CD14-positive monocyte (primary cell): ENCODE measurements around the gene MCM10. TPM values are rescaled to one million over a fixed set of nuclear protein-coding genes. Genes with fewer than 3 reads are reported as not detected.

Experiments used
- DNase-seq, 3 donors: peaks; one replicate each; pipeline ENCODE4 v3.0.0-alpha.2; 2011 to 2022
- H2AFZ ChIP-seq: 2 replicates; pipeline ENCODE4 v1.6.0; 2012; ENCODE audit warnings: mild to moderate bottlenecking, low read depth, low read length, inconsistent platforms; ENCODE audit not compliant: insufficient read depth, poor library complexity, severe bottlenecking
- H3K27ac ChIP-seq, 2 donors: 1 replicate in 1 of 2; 2 replicates in 1 of 2; pipeline ENCODE4 v1.5.1; 2012 to 2013; ENCODE audit warnings: low read length in 2 of 2, control low read depth in 1 of 2, inconsistent platforms in 1 of 2, low read depth in 1 of 2, mild to moderate bottlenecking in 1 of 2
- H3K27me3 ChIP-seq, 2 donors: one replicate each; pipeline versions ENCODE4 v1.6.0 to v1.6.1; 2011 to 2013; ENCODE audit warnings: low read length in 2 of 2; ENCODE audit not compliant: control insufficient read depth in 2 of 2, insufficient read depth in 2 of 2
- H3K36me3 ChIP-seq, 2 donors: replicated peaks in 1 of 2; 1 replicate in 1 of 2; 2 replicates in 1 of 2; pipeline versions ENCODE4 v1.5.1 to v1.6.1; 2012 to 2013; ENCODE audit warnings: low read length in 2 of 2, control low read depth in 1 of 2, inconsistent platforms in 1 of 2, mild to moderate bottlenecking in 1 of 2; ENCODE audit not compliant: insufficient read depth in 2 of 2, control insufficient read depth in 1 of 2
- H3K4me1 ChIP-seq, 2 donors: 1 replicate in 1 of 2; 2 replicates in 1 of 2; pipeline versions ENCODE4 v1.5.1 to v1.6.1; 2012 to 2013; ENCODE audit warnings: low read length in 2 of 2, control low read depth in 1 of 2, inconsistent platforms in 1 of 2, mild to moderate bottlenecking in 1 of 2, moderate library complexity in 1 of 2; ENCODE audit not compliant: insufficient read depth in 2 of 2, control insufficient read depth in 1 of 2
- H3K4me2 ChIP-seq: replicated peaks from 2 replicates; pipeline ENCODE3; 2012; ENCODE audit warnings: low read length, moderate library complexity, mild to moderate bottlenecking; ENCODE audit not compliant: poor library complexity, severe bottlenecking; ENCODE audit errors: extremely low read depth
- H3K4me3 ChIP-seq, 3 experiments: fragments of 200-600 bp in 1 of 3; sonication (generic) in 1 of 3; replicated peaks in 1 of 3; 1 replicate in 2 of 3; 2 replicates in 1 of 3; pipeline ENCODE4 v1.5.1; 2011 to 2013; ENCODE audit warnings: low read length in 3 of 3, mild to moderate bottlenecking in 3 of 3, control low read depth in 2 of 3, low read depth in 2 of 3, inconsistent platforms in 1 of 3, moderate library complexity in 1 of 3
- H3K79me2 ChIP-seq: 2 replicates; pipeline ENCODE4 v1.6.0; 2012; ENCODE audit warnings: mild to moderate bottlenecking, control low read depth, inconsistent platforms, low read length, moderate library complexity; ENCODE audit not compliant: insufficient read depth
- H3K9ac ChIP-seq: 2 replicates; pipeline ENCODE4 v1.6.0; 2017; ENCODE audit warnings: low read length, mild to moderate bottlenecking; ENCODE audit not compliant: insufficient read depth, poor library complexity, severe bottlenecking
- H3K9me3 ChIP-seq, 2 donors: replicated peaks in 1 of 2; 1 replicate in 1 of 2; 2 replicates in 1 of 2; pipeline versions ENCODE4 v1.5.1 to v1.6.1; 2012 to 2013; ENCODE audit warnings: low read length in 2 of 2, control low read depth in 1 of 2; ENCODE audit not compliant: control insufficient read depth in 1 of 2, insufficient read depth in 1 of 2
- H4K20me1 ChIP-seq: 2 replicates; pipeline ENCODE4 v1.6.0; 2012; ENCODE audit warnings: mild to moderate bottlenecking, low read length, control low read depth, moderate library complexity; ENCODE audit not compliant: insufficient read depth
- H3K27ac Mint-ChIP-seq, 7 donors: one replicate each; pipeline ENCODE4 v1.8.0; 2020; ENCODE audit warnings: mild to moderate bottlenecking in 7 of 7, mixed read lengths in 7 of 7, moderate library complexity in 6 of 7, inconsistent platforms in 2 of 7
- H3K27me3 Mint-ChIP-seq, 3 donors: one replicate each; pipeline ENCODE4 v1.8.0; 2021 to 2022; ENCODE audit warnings: low read depth in 3 of 3, mild to moderate bottlenecking in 3 of 3, mixed read lengths in 3 of 3, moderate library complexity in 3 of 3, inconsistent platforms in 1 of 3
- H3K36me3 Mint-ChIP-seq, 2 donors: one replicate each; pipeline ENCODE4 v1.8.0; 2020; ENCODE audit warnings: mixed read lengths in 2 of 2, inconsistent platforms in 1 of 2, mild to moderate bottlenecking in 1 of 2
- H3K4me1 Mint-ChIP-seq: one replicate; pipeline ENCODE4 v1.8.0; 2020; ENCODE audit warnings: mild to moderate bottlenecking, mixed read lengths
- H3K4me3 Mint-ChIP-seq, 2 donors: one replicate each; pipeline ENCODE4 v1.8.0; 2020; ENCODE audit warnings: mild to moderate bottlenecking in 2 of 2, mixed read lengths in 2 of 2, moderate library complexity in 1 of 2
- H3K9me3 Mint-ChIP-seq, 7 donors: one replicate each; pipeline ENCODE4 v1.8.0; 2020 to 2022; ENCODE audit warnings: mixed read lengths in 7 of 7, mild to moderate bottlenecking in 6 of 7, moderate library complexity in 6 of 7, inconsistent platforms in 2 of 7
- CTCF ChIP-seq: fragments of 200-600 bp; IDR thresholded peaks from one replicate; pipeline ENCODE4 v1.8.0; 2022; ENCODE audit warnings: antibody characterized with exemption, mild to moderate bottlenecking
- WGBS: methylation state at CpG from one replicate; pipeline ENCODE4 v1.1.5; 2013; ENCODE audit warnings: missing lambda C conversion rate; ENCODE audit not compliant: insufficient coverage; 5-methylcytosine and 5-hydroxymethylcytosine counted together
- intact Hi-C, 2 donors: fragments of 100-400 bp; cut with micrococcal nuclease; formaldehyde crosslinking; loops; one replicate each; pipeline versions ENCODE4 v1.15.0 to v1.15.1; 2023
- polyA plus RNA-seq, 3 donors: library from polyadenylated mRNA; depleted of rRNA in 1 of 3; unstranded in 2 of 3; stranded (reverse) in 1 of 3; fragments of 300-500 nt in 2 of 3; fragments of >200 nt in 1 of 3; fragmentation: Illumina TruSeq in 2 of 3; gene quantifications; 1 replicate in 2 of 3; 2 replicates in 1 of 3; pipeline ENCODE4 v1.2.3, GENCODE V29; 2012 to 2021

Gene MCM10
- polyA plus RNA-seq, 3 donors, result not detected

GRCh38 chr10:13191362-13191761, 30.0 kb downstream of the MCM10 start:
- Histone ChIP-seq H2AFZ (no peak overlapping the region), H3K27ac (no peak overlapping the region), H3K36me3 (peaks cover 15 to 62% of the 10 kb centered on the region in 2 donors), H3K4me3 (no peak overlapping the region), H4K20me1 (no peaks in the 10 kb centered on the region), H3K79me2 (no peaks in the 10 kb centered on the region), H3K9ac (no peak overlapping the region), H3K4me1 (no peaks in the 10 kb centered on the region), H3K27me3 (no peaks in the 10 kb centered on the region), H3K9me3 (no peaks in the 10 kb centered on the region), H3K4me2 (no peak overlapping the region)
- DNase-seq, result no peak
- Mint-ChIP-seq H3K27me3 (peaks cover 0 to 2% (median 1%) of the 10 kb centered on the region in 3 donors), H3K9me3 (no peaks in the 10 kb centered on the region), H3K4me1 (no peaks in the 10 kb centered on the region), H3K36me3 (peaks cover 26 to 54% of the 10 kb centered on the region in 2 donors), H3K4me3 (no peak overlapping the region), H3K27ac (no peak overlapping the region)
- intact Hi-C loops, result no loop called here
- TF ChIP-seq CTCF, result no peak
- no CpG with 5 or more reads among the region's 5 CpGs for WGBS

GRCh38 chr10:13193637-13194036, 32.3 kb downstream of the MCM10 start:
- DNase-seq, result no peak
- no peak for TF ChIP-seq CTCF
- peaks cover 0 to 2% (median 1%) of the 10 kb centered on the region in 3 donors for H3K27me3 Mint-ChIP-seq
- H3K27ac ChIP-seq, result no peak overlapping the region
- no peak overlapping the region for H3K4me2 ChIP-seq
- H3K79me2 ChIP-seq, result no peaks in the 10 kb centered on the region
- no peaks in the 10 kb centered on the region for H3K9me3 Mint-ChIP-seq
- no peak overlapping the region for H3K27ac Mint-ChIP-seq
- H3K4me1 ChIP-seq, result no peaks in the 10 kb centered on the region
- intact Hi-C loops, result no loop called here
- 95% methylated on average over 7 of the region's 7 CpGs for WGBS
- no peaks in the 10 kb centered on the region for H4K20me1 ChIP-seq
- H2AFZ ChIP-seq, result no peak overlapping the region
- no peak overlapping the region for H3K9ac ChIP-seq
- H3K27me3 ChIP-seq, result no peaks in the 10 kb centered on the region
- H3K9me3 ChIP-seq, result no peaks in the 10 kb centered on the region
- H3K36me3 Mint-ChIP-seq, result peaks cover 20 to 59% of the 10 kb centered on the region in 2 donors
- H3K36me3 ChIP-seq, result peaks cover 7 to 62% of the 10 kb centered on the region in 2 donors
- H3K4me3 ChIP-seq, result no peak overlapping the region
- H3K4me3 Mint-ChIP-seq, result no peak overlapping the region
- no peaks in the 10 kb centered on the region for H3K4me1 Mint-ChIP-seq
